Measurements from ENCODE around the gene VENTX. TPM values are rescaled to one million over a fixed set of nuclear protein-coding genes. Genes with fewer than 3 reads are reported as not detected.

VENTX gene
- total and polyA plus RNA-seq, 2 donors, result 0.09 to 1.5 TPM

- no peak overlapping the region for H3K27ac ChIP-seq (ENCODE audit: low read depth in 1 of 2, low read length in 1 of 2)
- peaks cover 1 to 3% of the 10 kb centered on the region in 2 donors for H3K9me3 ChIP-seq (ENCODE audit: control insufficient read depth in 2 of 2, insufficient read depth in 1 of 2, low read length in 1 of 2)
- DNase-seq (ENCODE audit: low read depth in 6 of 9, low spot score in 9 of 9), result no peak
- H3K4me1 ChIP-seq (ENCODE audit: control insufficient read depth in 2 of 2, insufficient read depth in 2 of 2, low read length in 2 of 2), result peaks cover 2 to 4% of the 10 kb centered on the region in 2 donors
- WGBS, result 82% methylated on average over 15 of the region's 15 CpGs
- H3K27me3 ChIP-seq (ENCODE audit: control insufficient read depth in 2 of 2, insufficient read depth in 1 of 2, low read length in 1 of 2), result peaks cover 63 to 89% of the 10 kb centered on the region in 2 donors
- H3K36me3 ChIP-seq (ENCODE audit: control insufficient read depth in 2 of 2, insufficient read depth in 2 of 2, low read length in 1 of 2), result no peaks in the 10 kb centered on the region
- H3K4me3 ChIP-seq (ENCODE audit: low read length in 2 of 2), result no peak overlapping the region
Measured at GRCh38 chr10:133238466-133238804, 780 bp downstream of the VENTX start.

GRCh38 chr10:133239990-133240389, 2.3 kb downstream of the VENTX start:
- Histone ChIP-seq H3K36me3 (ENCODE audit: control insufficient read depth in 2 of 2, insufficient read depth in 2 of 2, low read length in 1 of 2) (no peaks in the 10 kb centered on the region), H3K4me1 (ENCODE audit: control insufficient read depth in 2 of 2, insufficient read depth in 2 of 2, low read length in 2 of 2) (peaks cover 2 to 4% of the 10 kb centered on the region in 2 donors), H3K4me3 (ENCODE audit: low read length in 2 of 2) (no peak overlapping the region), H3K27me3 (ENCODE audit: control insufficient read depth in 2 of 2, insufficient read depth in 1 of 2, low read length in 1 of 2) (peaks cover 55 to 81% of the 10 kb centered on the region in 2 donors), H3K9me3 (ENCODE audit: control insufficient read depth in 2 of 2, insufficient read depth in 1 of 2, low read length in 1 of 2) (peaks cover 1 to 3% of the 10 kb centered on the region in 2 donors), H3K27ac (ENCODE audit: low read depth in 1 of 2, low read length in 1 of 2) (no peak overlapping the region)
- 62% methylated on average over 15 of the region's 15 CpGs for WGBS
- no peak for DNase-seq (ENCODE audit: low read depth in 6 of 9, low spot score in 9 of 9)

GRCh38 chr10:133241501-133242205, 4.0 kb downstream of the VENTX start:
- no peak overlapping the region for H3K27ac ChIP-seq (ENCODE audit: low read depth in 1 of 2, low read length in 1 of 2)
- DNase-seq (ENCODE audit: low read depth in 6 of 9, low spot score in 9 of 9), result no peak
- no peaks in the 10 kb centered on the region for H3K36me3 ChIP-seq (ENCODE audit: control insufficient read depth in 2 of 2, insufficient read depth in 2 of 2, low read length in 1 of 2)
- peaks cover 39 to 67% of the 10 kb centered on the region in 2 donors for H3K27me3 ChIP-seq (ENCODE audit: control insufficient read depth in 2 of 2, insufficient read depth in 1 of 2, low read length in 1 of 2)
- H3K4me1 ChIP-seq (ENCODE audit: control insufficient read depth in 2 of 2, insufficient read depth in 2 of 2, low read length in 2 of 2), result peaks cover 0 to 2% of the 10 kb centered on the region in 2 donors
- peaks cover 0 to 1% of the 10 kb centered on the region in 2 donors for H3K9me3 ChIP-seq (ENCODE audit: control insufficient read depth in 2 of 2, insufficient read depth in 1 of 2, low read length in 1 of 2)
- no peak overlapping the region for H3K4me3 ChIP-seq (ENCODE audit: low read length in 2 of 2)
- 25% methylated on average over 25 of the region's 25 CpGs for WGBS

GRCh38 chr10:133242611-133243356, 5.1 kb downstream of the VENTX start:
- WGBS, result 96% methylated on average over 27 of the region's 27 CpGs
- no peak for DNase-seq (ENCODE audit: low read depth in 6 of 9, low spot score in 9 of 9)
- Histone ChIP-seq H3K4me1 (ENCODE audit: control insufficient read depth in 2 of 2, insufficient read depth in 2 of 2, low read length in 2 of 2) (peaks cover 0 to 2% of the 10 kb centered on the region in 2 donors), H3K4me3 (ENCODE audit: low read length in 2 of 2) (no peak overlapping the region), H3K36me3 (ENCODE audit: control insufficient read depth in 2 of 2, insufficient read depth in 2 of 2, low read length in 1 of 2) (no peaks in the 10 kb centered on the region), H3K9me3 (ENCODE audit: control insufficient read depth in 2 of 2, insufficient read depth in 1 of 2, low read length in 1 of 2) (peaks cover 0 to 1% of the 10 kb centered on the region in 2 donors), H3K27me3 (ENCODE audit: control insufficient read depth in 2 of 2, insufficient read depth in 1 of 2, low read length in 1 of 2) (peaks cover 27 to 56% of the 10 kb centered on the region in 2 donors), H3K27ac (ENCODE audit: low read depth in 1 of 2, low read length in 1 of 2) (no peak overlapping the region)

- no peak for DNase-seq (ENCODE audit: low read depth in 6 of 9, low spot score in 9 of 9)
- 83% methylated on average over 14 of the region's 14 CpGs for WGBS
- H3K4me1 ChIP-seq (ENCODE audit: control insufficient read depth in 2 of 2, insufficient read depth in 2 of 2, low read length in 2 of 2), result peaks cover 0 to 2% of the 10 kb centered on the region in 2 donors
- no peaks in the 10 kb centered on the region for H3K36me3 ChIP-seq (ENCODE audit: control insufficient read depth in 2 of 2, insufficient read depth in 2 of 2, low read length in 1 of 2)
- H3K4me3 ChIP-seq (ENCODE audit: low read length in 2 of 2), result no peak overlapping the region
- no peak overlapping the region for H3K27ac ChIP-seq (ENCODE audit: low read depth in 1 of 2, low read length in 1 of 2)
- peaks cover 0 to 1% of the 10 kb centered on the region in 2 donors for H3K9me3 ChIP-seq (ENCODE audit: control insufficient read depth in 2 of 2, insufficient read depth in 1 of 2, low read length in 1 of 2)
- H3K27me3 ChIP-seq (ENCODE audit: control insufficient read depth in 2 of 2, insufficient read depth in 1 of 2, low read length in 1 of 2), result peaks cover 20 to 50% of the 10 kb centered on the region in 2 donors
Measured at GRCh38 chr10:133243593-133243992, 5.9 kb downstream of the VENTX start.

- no peak overlapping the region for H3K4me3 ChIP-seq (ENCODE audit: low read length in 2 of 2)
- H3K27ac ChIP-seq (ENCODE audit: low read depth in 1 of 2, low read length in 1 of 2), result no peak overlapping the region
- H3K27me3 ChIP-seq (ENCODE audit: control insufficient read depth in 2 of 2, insufficient read depth in 1 of 2, low read length in 1 of 2), result peaks cover 8 to 34% of the 10 kb centered on the region in 2 donors
- peaks cover 0 to 2% of the 10 kb centered on the region in 2 donors for H3K4me1 ChIP-seq (ENCODE audit: control insufficient read depth in 2 of 2, insufficient read depth in 2 of 2, low read length in 2 of 2)
- 87% methylated on average over 33 of the region's 33 CpGs for WGBS
- peaks cover 0 to 1% of the 10 kb centered on the region in 2 donors for H3K9me3 ChIP-seq (ENCODE audit: control insufficient read depth in 2 of 2, insufficient read depth in 1 of 2, low read length in 1 of 2)
- DNase-seq (ENCODE audit: low read depth in 6 of 9, low spot score in 9 of 9), result no peak
- H3K36me3 ChIP-seq (ENCODE audit: control insufficient read depth in 2 of 2, insufficient read depth in 2 of 2, low read length in 1 of 2), result no peaks in the 10 kb centered on the region
Measured at GRCh38 chr10:133245439-133246235, 8.0 kb downstream of the VENTX start.

GRCh38 chr10:133246236-133246626, 8.6 kb downstream of the VENTX start:
- DNase-seq (ENCODE audit: low read depth in 6 of 9, low spot score in 9 of 9), result no peak
- WGBS, result 89% methylated on average over 12 of the region's 12 CpGs
- Histone ChIP-seq H3K27ac (ENCODE audit: low read depth in 1 of 2, low read length in 1 of 2) (no peak overlapping the region), H3K9me3 (ENCODE audit: control insufficient read depth in 2 of 2, insufficient read depth in 1 of 2, low read length in 1 of 2) (peaks cover 0 to 1% of the 10 kb centered on the region in 2 donors), H3K36me3 (ENCODE audit: control insufficient read depth in 2 of 2, insufficient read depth in 2 of 2, low read length in 1 of 2) (no peaks in the 10 kb centered on the region), H3K4me3 (ENCODE audit: low read length in 2 of 2) (no peak overlapping the region), H3K27me3 (ENCODE audit: control insufficient read depth in 2 of 2, insufficient read depth in 1 of 2, low read length in 1 of 2) (peaks cover 2 to 28% of the 10 kb centered on the region in 2 donors), H3K4me1 (ENCODE audit: control insufficient read depth in 2 of 2, insufficient read depth in 2 of 2, low read length in 2 of 2) (no peaks in the 10 kb centered on the region)

- 96% methylated on average over 36 of the region's 36 CpGs for WGBS
Measured at GRCh38 chr10:133247681-133248333, 10.2 kb downstream of the VENTX start.

More at GRCh38 chr10:133247681-133248333, 10.2 kb downstream of the VENTX start:
- no peak for DNase-seq (ENCODE audit: low read depth in 6 of 9, low spot score in 9 of 9)
- H3K36me3 ChIP-seq (ENCODE audit: control insufficient read depth in 2 of 2, insufficient read depth in 2 of 2, low read length in 1 of 2), result no peaks in the 10 kb centered on the region
- H3K9me3 ChIP-seq (ENCODE audit: control insufficient read depth in 2 of 2, insufficient read depth in 1 of 2, low read length in 1 of 2), result peaks cover 0 to 1% of the 10 kb centered on the region in 2 donors
- H3K27me3 ChIP-seq (ENCODE audit: control insufficient read depth in 2 of 2, insufficient read depth in 1 of 2, low read length in 1 of 2), result peaks cover 0 to 15% of the 10 kb centered on the region in 2 donors
- H3K4me3 ChIP-seq (ENCODE audit: low read length in 2 of 2), result no peak overlapping the region
- H3K27ac ChIP-seq (ENCODE audit: low read depth in 1 of 2, low read length in 1 of 2), result no peak overlapping the region
- H3K4me1 ChIP-seq (ENCODE audit: control insufficient read depth in 2 of 2, insufficient read depth in 2 of 2, low read length in 2 of 2), result no peaks in the 10 kb centered on the region
